Activated naive CD8-positive, alpha-beta T cell treated with anti-CD3 and anti-CD28 coated beads, Interleukin-2, amount 10 ng/mL, durations not matched to agents 7 days and 5 days (primary cell): ENCODE measurements around the gene ADPRHL1. TPM values are rescaled to one million over a fixed set of nuclear protein-coding genes. Genes with fewer than 3 reads are reported as not detected.
A peak's percentile ranks its signal among the peaks of the same experiment; 100 is the strongest.
"Not testable (repeated sequence)": the region's sequence is repeated elsewhere in the genome, so short reads cannot be mapped to it uniquely, and the experiment has no call there.

ENCODE experiments used
- ATAC-seq: fragments of 150-1000 bp; cut with Tn5 transposase; one replicate; pipeline ENCODE4 v1.10.0; 2021; ENCODE audit warnings: low read depth, moderate library complexity
- POLR2A ChIA-PET: fragments of 350-600 bp; sonication (Branson Sonifier 250); formaldehyde crosslinking; loops from one replicate; lab custom pipeline; 2021; ENCODE audit warnings: antibody characterized with exemption; lab: Charles Lee
- DNase-seq: peaks from one replicate; pipeline ENCODE4 v3.0.0; 2021
- H3K27ac Mint-ChIP-seq: one replicate; pipeline ENCODE4 v1.8.0; 2022; ENCODE audit warnings: mild to moderate bottlenecking, mixed read lengths
- H3K27me3 Mint-ChIP-seq: one replicate; pipeline ENCODE4 v1.8.0; 2022; ENCODE audit warnings: mild to moderate bottlenecking, moderate library complexity, mixed read lengths
- H3K36me3 Mint-ChIP-seq: one replicate; pipeline ENCODE4 v1.8.0; 2021; ENCODE audit warnings: mild to moderate bottlenecking, mixed read lengths
- H3K4me1 Mint-ChIP-seq: one replicate; pipeline ENCODE4 v1.8.0; 2021; ENCODE audit warnings: mixed read lengths
- H3K4me3 Mint-ChIP-seq: one replicate; pipeline ENCODE4 v1.8.0; 2022; ENCODE audit warnings: mild to moderate bottlenecking, moderate library complexity, mixed read lengths
- H3K9me3 Mint-ChIP-seq: one replicate; pipeline ENCODE4 v1.8.0; 2021; ENCODE audit warnings: mixed read lengths
- total RNA-seq, 2 experiments: library from RNA; stranded (reverse); gene quantifications; one replicate each; pipeline ENCODE4 v1.2.3, GENCODE V29; 2021

Gene ADPRHL1
- total RNA-seq, 2 experiments from 2014 or later: 0.82 to 1.0 TPM

DNA sequence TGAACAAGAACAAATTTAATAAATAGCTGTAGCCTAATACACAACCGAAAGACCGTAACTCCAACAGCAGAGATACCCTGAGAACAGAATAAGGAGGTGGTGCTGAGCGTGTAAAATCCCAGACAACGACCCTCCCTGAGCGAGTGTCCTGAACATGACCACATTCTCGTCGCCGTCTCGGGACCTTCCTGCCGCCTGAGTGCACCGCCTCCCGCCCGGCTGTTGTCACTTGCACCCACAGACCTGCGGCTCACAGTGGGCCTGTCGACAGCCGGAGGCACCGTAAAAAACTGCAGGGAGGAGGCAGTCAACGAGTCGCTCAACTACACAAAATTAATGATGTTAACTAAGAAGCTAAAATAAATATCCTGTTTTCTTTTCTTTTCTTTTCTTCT is 53.5 kb downstream of the ADPRHL1 start:
- no peak for DNase-seq
- Mint-ChIP-seq H3K27me3 (no peaks in the 10 kb centered on the region), H3K4me3 (no peak overlapping the region), H3K27ac (no peak overlapping the region), H3K4me1 (no peaks in the 10 kb centered on the region), H3K36me3 (no peaks in the 10 kb centered on the region), H3K9me3 (no peaks in the 10 kb centered on the region)
- ATAC-seq: no peak
- POLR2A ChIA-PET: no interaction called here

DNA sequence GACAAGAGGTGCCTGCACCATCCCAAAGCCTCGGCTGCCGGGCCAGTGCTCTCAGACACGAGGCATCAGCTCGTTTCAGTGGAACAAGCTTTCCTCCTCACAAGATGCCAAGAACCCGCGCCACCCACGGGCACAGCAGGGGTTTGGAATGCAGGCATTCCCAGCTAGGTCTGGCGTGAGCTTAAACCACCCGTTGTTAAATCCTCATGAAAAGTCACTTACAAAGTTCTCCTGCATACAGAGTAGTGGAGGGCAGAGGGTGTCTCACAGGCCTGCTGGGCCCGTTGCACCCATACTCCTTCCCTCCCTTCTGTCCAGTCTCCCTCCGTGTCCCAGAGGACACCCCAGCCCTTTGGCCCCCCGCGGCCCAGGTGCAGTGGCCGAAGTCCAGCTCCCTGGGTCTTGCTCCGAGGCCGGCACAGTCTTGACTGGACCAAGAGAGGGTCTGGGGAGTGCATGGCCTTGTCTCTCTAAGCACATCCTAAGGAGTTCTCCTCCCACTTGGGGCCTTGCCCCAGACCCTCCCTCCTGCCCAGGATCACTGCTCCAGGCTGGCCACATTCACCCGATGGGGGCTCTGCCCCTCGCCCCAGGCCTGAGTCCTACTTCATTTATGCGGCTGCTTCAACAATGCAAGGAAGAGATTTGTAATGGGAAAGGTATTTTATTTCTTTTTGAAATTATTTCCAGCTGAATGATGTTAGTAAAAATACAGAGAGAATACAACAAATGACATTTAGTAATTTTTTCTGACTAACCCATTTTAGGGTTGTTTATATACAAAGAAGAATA is 54.1 kb downstream of the ADPRHL1 start:
- H3K4me3 Mint-ChIP-seq: no peak overlapping the region
- no peaks in the 10 kb centered on the region for H3K27me3 Mint-ChIP-seq
- no peaks in the 10 kb centered on the region for H3K4me1 Mint-ChIP-seq
- no peaks in the 10 kb centered on the region for H3K9me3 Mint-ChIP-seq
- no peak for ATAC-seq
- POLR2A ChIA-PET: no interaction called here
- DNase-seq: no peak
- H3K36me3 Mint-ChIP-seq: no peaks in the 10 kb centered on the region
- H3K27ac Mint-ChIP-seq: no peak overlapping the region

GRCh38 chr13:113397608-113398425 is 55.5 kb downstream of the ADPRHL1 start:
- H3K36me3 Mint-ChIP-seq: no peaks in the 10 kb centered on the region
- ATAC-seq (no peak), DNase-seq (no peak)
- no peak overlapping the region for H3K27ac Mint-ChIP-seq
- POLR2A ChIA-PET: no interaction called here
- H3K27me3 Mint-ChIP-seq: no peaks in the 10 kb centered on the region
- H3K4me1 Mint-ChIP-seq: peaks cover 4% of the 10 kb centered on the region
- no peak overlapping the region for H3K4me3 Mint-ChIP-seq
- no peaks in the 10 kb centered on the region for H3K9me3 Mint-ChIP-seq

GRCh38 chr13:113394339-113394640 is 59.0 kb downstream of the ADPRHL1 start:
- Mint-ChIP-seq H3K27ac (no peak overlapping the region), H3K36me3 (no peaks in the 10 kb centered on the region), H3K4me1 (peaks cover 4% of the 10 kb centered on the region), H3K4me3 (no peak overlapping the region), H3K27me3 (no peaks in the 10 kb centered on the region), H3K9me3 (peaks cover 3% of the 10 kb centered on the region)
- ATAC-seq (no peak), DNase-seq (no peak)
- POLR2A ChIA-PET: interaction anchor here (1.0 kb wide), 1 partner anchor 118 kb away, joined by 3 read pairs; no protein-coding TSS in a partner anchor

- H3K4me3 Mint-ChIP-seq: peak overlapping the region; percentile 96
- no peaks in the 10 kb centered on the region for H3K27me3 Mint-ChIP-seq
- H3K27ac Mint-ChIP-seq: peak overlapping the region; percentile 82
- ATAC-seq (peak; percentile 95), DNase-seq (peak; percentile 95)
- POLR2A ChIA-PET: interaction anchor here (1.0 kb wide), 1 partner anchor 117 kb away, joined by 3 read pairs; no protein-coding TSS in a partner anchor
- no peaks in the 10 kb centered on the region for H3K36me3 Mint-ChIP-seq
- H3K4me1 Mint-ChIP-seq: peaks cover 4% of the 10 kb centered on the region
- peaks cover 4% of the 10 kb centered on the region for H3K9me3 Mint-ChIP-seq
Observed at GRCh38 chr13:113393563-113394338, 59.5 kb downstream of the ADPRHL1 start.

DNA sequence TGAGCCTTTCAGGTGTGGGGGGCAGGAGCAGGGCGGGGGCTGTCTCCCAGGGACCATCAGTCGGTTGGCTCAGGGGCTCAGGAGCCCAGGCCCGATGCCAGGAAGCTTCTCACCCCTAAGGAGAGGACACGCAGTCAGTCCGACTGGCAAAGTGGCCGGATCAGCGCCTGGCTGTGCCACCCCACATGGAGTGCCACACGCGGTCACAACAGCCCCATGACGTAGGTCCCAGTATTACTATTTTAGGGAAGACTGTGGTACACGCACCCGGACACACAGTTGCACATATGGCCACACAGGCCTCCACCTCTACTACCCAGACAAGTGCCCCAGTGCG is 60.1 kb downstream of the ADPRHL1 start:
- Mint-ChIP-seq H3K9me3 (peaks cover 4% of the 10 kb centered on the region), H3K27ac (peak overlapping the region; percentile 82), H3K27me3 (no peaks in the 10 kb centered on the region), H3K4me3 (peak overlapping the region; percentile 96), H3K36me3 (peaks cover 1% of the 10 kb centered on the region), H3K4me1 (peaks cover 4% of the 10 kb centered on the region)
- DNase-seq (no peak), ATAC-seq (no peak)
- POLR2A ChIA-PET: no interaction called here

GRCh38 chr13:113390874-113391497 is 62.3 kb downstream of the ADPRHL1 start:
- Mint-ChIP-seq H3K4me1 (peaks cover 4% of the 10 kb centered on the region), H3K27ac (no peak overlapping the region), H3K27me3 (peaks cover 7% of the 10 kb centered on the region), H3K4me3 (no peak overlapping the region), H3K36me3 (peaks cover 1% of the 10 kb centered on the region), H3K9me3 (peaks cover 17% of the 10 kb centered on the region)
- ATAC-seq (no peak), DNase-seq (no peak)
- POLR2A ChIA-PET: no interaction called here

DNA sequence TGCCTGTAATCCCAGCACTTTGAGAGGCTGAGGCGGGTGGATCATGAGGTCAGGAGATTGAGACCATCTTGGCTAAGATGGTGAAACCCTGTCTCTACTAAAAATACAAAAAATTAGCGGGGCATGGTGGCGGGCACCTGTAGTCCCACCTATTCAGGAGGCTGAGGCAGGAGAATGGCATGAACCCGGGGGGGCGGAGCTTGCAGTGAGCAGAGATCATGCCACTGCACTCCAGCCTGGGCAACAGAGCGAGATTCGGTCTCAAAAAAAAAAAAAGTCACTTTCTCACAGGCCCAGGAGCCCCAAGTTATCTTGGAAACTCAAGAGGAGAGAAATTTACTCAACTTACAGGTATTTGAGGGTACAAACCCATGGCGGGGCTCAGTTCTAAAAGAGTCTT is 63.7 kb downstream of the ADPRHL1 start:
- H3K36me3 Mint-ChIP-seq, H3K4me1 Mint-ChIP-seq, H3K27me3 Mint-ChIP-seq, H3K4me3 Mint-ChIP-seq, DNase-seq, H3K27ac Mint-ChIP-seq, ATAC-seq, POLR2A ChIA-PET: not testable (repeated sequence)
- H3K9me3 Mint-ChIP-seq: peaks cover 21% of the 10 kb centered on the region

DNA sequence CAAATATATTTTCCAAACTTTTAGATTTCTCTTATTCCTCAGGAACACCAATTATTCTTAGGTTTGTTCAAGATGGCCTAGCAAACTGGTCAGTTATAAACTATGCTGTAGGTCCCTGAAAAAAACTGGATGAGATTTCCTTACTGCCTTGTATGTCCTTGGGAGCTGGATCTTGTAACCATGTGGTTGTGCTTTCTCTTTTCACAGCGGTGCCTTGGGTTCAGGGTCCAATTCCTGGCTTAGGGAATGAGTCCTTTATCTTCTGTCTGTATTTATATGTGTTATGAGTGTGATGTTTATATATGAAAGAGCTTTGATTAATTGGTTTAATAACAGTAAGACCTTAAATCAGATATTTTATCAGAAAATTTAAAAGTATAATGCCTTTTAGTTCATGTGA is 65.9 kb downstream of the ADPRHL1 start:
- Mint-ChIP-seq H3K36me3 (peaks cover 3% of the 10 kb centered on the region), H3K27me3 (peaks cover 16% of the 10 kb centered on the region), H3K4me1 (no peaks in the 10 kb centered on the region), H3K4me3 (no peak overlapping the region), H3K27ac (no peak overlapping the region), H3K9me3 (peaks cover 33% of the 10 kb centered on the region)
- DNase-seq: no peak
- ATAC-seq: no peak
- POLR2A ChIA-PET: no interaction called here

DNA sequence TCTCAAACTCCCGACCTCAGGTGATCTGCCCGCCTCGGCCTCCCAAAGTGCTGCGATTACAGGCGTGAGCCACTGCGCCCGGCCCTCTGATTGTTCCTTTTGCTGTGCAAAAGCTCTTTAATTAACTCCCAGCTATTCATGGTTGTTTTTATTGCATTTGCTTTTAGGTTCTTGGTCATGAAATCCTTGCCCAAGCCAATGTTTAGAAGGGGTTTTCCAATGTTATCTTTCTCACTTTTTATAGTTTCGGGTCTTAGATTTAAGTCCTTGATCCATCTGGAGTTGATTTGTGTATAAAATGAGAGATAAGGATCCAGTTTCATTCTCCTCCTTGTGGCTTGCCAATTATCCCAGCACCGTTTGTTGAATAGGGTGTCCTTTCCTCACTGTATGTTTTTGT is 70.2 kb downstream of the ADPRHL1 start:
- Mint-ChIP-seq H3K36me3 (peaks cover 2% of the 10 kb centered on the region), H3K4me3 (no peak overlapping the region), H3K27me3 (peaks cover 19% of the 10 kb centered on the region), H3K9me3 (peaks cover 31% of the 10 kb centered on the region), H3K27ac (no peak overlapping the region), H3K4me1 (no peaks in the 10 kb centered on the region)
- POLR2A ChIA-PET: no interaction called here
- ATAC-seq (no peak), DNase-seq (no peak)

DNA sequence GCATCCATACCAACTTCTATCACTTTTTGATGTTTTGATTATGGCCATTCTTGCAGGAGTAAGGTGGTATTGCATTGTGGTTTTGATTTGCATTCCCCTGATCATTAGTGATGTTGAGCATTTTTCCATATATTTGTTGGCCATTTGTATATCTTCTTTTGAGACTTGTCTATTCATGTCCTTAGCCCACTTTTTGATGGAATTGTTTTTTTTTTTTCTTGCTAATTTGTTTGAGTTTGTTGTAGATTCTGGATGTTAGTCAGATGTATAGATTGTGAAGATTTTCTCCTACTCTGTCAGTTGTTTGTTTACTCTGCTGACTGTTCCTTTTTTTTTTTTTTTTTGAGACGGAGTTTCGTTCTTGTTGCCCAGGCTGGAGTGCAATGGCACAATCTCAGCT is 70.7 kb downstream of the ADPRHL1 start:
- ATAC-seq, H3K27ac Mint-ChIP-seq, H3K36me3 Mint-ChIP-seq, POLR2A ChIA-PET, H3K4me3 Mint-ChIP-seq, H3K4me1 Mint-ChIP-seq, DNase-seq: not testable (repeated sequence)
- Mint-ChIP-seq H3K27me3 (peaks cover 17% of the 10 kb centered on the region), H3K9me3 (peaks cover 31% of the 10 kb centered on the region)

GRCh38 chr13:113378825-113379224 is 74.5 kb downstream of the ADPRHL1 start:
- ATAC-seq (no peak), DNase-seq (no peak)
- H3K9me3 Mint-ChIP-seq: peaks cover 10% of the 10 kb centered on the region
- H3K27me3 Mint-ChIP-seq: peaks cover 11% of the 10 kb centered on the region
- no peak overlapping the region for H3K4me3 Mint-ChIP-seq
- H3K27ac Mint-ChIP-seq: no peak overlapping the region
- H3K4me1 Mint-ChIP-seq: no peaks in the 10 kb centered on the region
- peaks cover 2% of the 10 kb centered on the region for H3K36me3 Mint-ChIP-seq
- POLR2A ChIA-PET: no interaction called here

DNA sequence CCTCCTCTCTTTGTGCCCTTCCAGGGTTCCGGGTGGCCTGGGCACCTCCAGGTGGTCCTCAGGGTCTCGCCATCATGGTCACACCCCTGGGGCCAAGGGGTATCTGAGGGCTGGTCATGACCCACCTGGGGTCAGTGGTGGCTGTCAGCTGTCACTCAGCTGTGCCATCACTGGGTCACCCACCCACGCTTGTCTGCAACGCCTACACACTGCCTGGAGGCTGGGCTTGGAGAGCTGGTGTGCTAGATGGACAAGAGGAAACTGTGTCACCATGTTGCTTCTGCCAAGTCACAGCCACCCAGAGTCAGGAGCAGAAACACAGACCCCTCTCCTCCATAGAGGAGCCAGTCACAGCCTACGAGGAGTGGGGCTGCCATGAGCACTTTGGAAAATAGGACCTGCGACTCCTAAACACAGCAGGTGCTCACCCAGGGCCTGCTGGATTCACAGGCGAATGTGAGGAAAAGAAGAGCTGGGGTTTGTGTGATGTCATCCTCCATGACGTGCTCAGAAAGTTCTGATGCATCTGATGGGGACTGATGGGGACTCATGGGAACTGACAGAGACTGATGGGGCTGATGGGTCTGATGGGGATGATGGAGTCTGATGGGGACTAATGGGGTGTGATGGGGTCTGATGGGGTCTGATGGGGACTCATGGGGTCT is 78.6 kb downstream of the ADPRHL1 start:
- Mint-ChIP-seq H3K4me3 (no peak overlapping the region), H3K9me3 (no peaks in the 10 kb centered on the region), H3K27ac (no peak overlapping the region), H3K4me1 (no peaks in the 10 kb centered on the region), H3K36me3 (no peaks in the 10 kb centered on the region), H3K27me3 (no peaks in the 10 kb centered on the region)
- DNase-seq (no peak), ATAC-seq (no peak)
- POLR2A ChIA-PET: no interaction called here
